NCI-H526 treated with DMSO at 0.1 percent for 48 hours (cell line): Measurements from ENCODE around the gene CFAP141.
"Not testable (repeated sequence)": the region's sequence is repeated elsewhere in the genome, so short reads cannot be mapped to it uniquely, and the experiment has no call there.

Source experiments
- DNase-seq: peaks from one replicate; lab custom pipeline; 2025; lab: John Stamatoyannopoulos, UW

CFAP141 gene

GRCh38 chr1:154208677-154209388 is 2.7 kb upstream of the CFAP141 start:
- no peak for DNase-seq

GRCh38 chr1:154207262-154207661 is 1.1 kb upstream of the CFAP141 start:
- DNase-seq = no peak

- DNase-seq = not testable (repeated sequence)
Observed at GRCh38 chr1:154205778-154206177, 355 bp downstream of the CFAP141 start.

GRCh38 chr1:154199563-154199879 is 6.6 kb downstream of the CFAP141 start:
- no peak for DNase-seq

- DNase-seq = peak; percentile 54
Observed at GRCh38 chr1:154198756-154199562, 7.2 kb downstream of the CFAP141 start.

GRCh38 chr1:154193821-154194220 is 12.3 kb downstream of the CFAP141 start:
- no peak for DNase-seq

GRCh38 chr1:154192476-154192875 is 13.7 kb downstream of the CFAP141 start:
- DNase-seq = no peak

GRCh38 chr1:154191990-154192461 is 14.1 kb downstream of the CFAP141 start, which contains the start of gene TPM3:
TPM3 (minus strand) TSS chr1:154192100; CDS start chr1:154192018, 82 bp downstream.
- DNase-seq = no peak

GRCh38 chr1:154190550-154190949 is 15.6 kb downstream of the CFAP141 start:
- DNase-seq = no peak

- no peak for DNase-seq
Observed at GRCh38 chr1:154186852-154187501, 19.2 kb downstream of the CFAP141 start.

GRCh38 chr1:154186177-154186576 is 20.0 kb downstream of the CFAP141 start:
- peak; percentile 36 for DNase-seq

- DNase-seq = peak; percentile 99
Observed at GRCh38 chr1:154183046-154183915, 22.9 kb downstream of the CFAP141 start.

GRCh38 chr1:154182344-154183045 is 23.6 kb downstream of the CFAP141 start:
- peak; percentile 87 for DNase-seq

- DNase-seq = no peak
Observed at GRCh38 chr1:154181944-154182343, 24.2 kb downstream of the CFAP141 start.

- no peak for DNase-seq
Observed at GRCh38 chr1:154179946-154180687, 26.0 kb downstream of the CFAP141 start.

- no peak for DNase-seq
Observed at GRCh38 chr1:154178911-154179811, 27.0 kb downstream of the CFAP141 start.

- no peak for DNase-seq
Observed at GRCh38 chr1:154178013-154178412, 28.1 kb downstream of the CFAP141 start.

GRCh38 chr1:154176337-154176736 is 29.8 kb downstream of the CFAP141 start:
- DNase-seq = no peak

GRCh38 chr1:154174654-154175053 is 31.5 kb downstream of the CFAP141 start:
- DNase-seq = no peak
